ENCODE results near the gene CDH7.

The CDH7 gene

GRCh38 chr18:65907281-65907680 lies 156.5 kb downstream of the CDH7 start:
- no peak for DNase-seq (ENCODE audit: low read depth in 2 of 2)

- DNase-seq (ENCODE audit: low read depth in 2 of 2): no peak
These were observed 168.2 kb downstream of the CDH7 start for GRCh38 chr18:65919018-65919417.

GRCh38 chr18:65919663-65920062 lies 168.9 kb downstream of the CDH7 start:
- no peak for DNase-seq (ENCODE audit: low read depth in 2 of 2)

GRCh38 chr18:65922103-65922502 lies 171.3 kb downstream of the CDH7 start:
- DNase-seq (ENCODE audit: low read depth in 2 of 2): no peak

GRCh38 chr18:65924904-65925303 lies 174.1 kb downstream of the CDH7 start:
- DNase-seq (ENCODE audit: low read depth in 2 of 2): no peak

- DNase-seq (ENCODE audit: low read depth in 2 of 2): no peak
These were observed 184.1 kb downstream of the CDH7 start for GRCh38 chr18:65934874-65935273.

- DNase-seq (ENCODE audit: low read depth in 2 of 2): no peak
These were observed 185.9 kb downstream of the CDH7 start for GRCh38 chr18:65936678-65937077.

- no peak for DNase-seq (ENCODE audit: low read depth in 2 of 2)
These were observed 186.4 kb downstream of the CDH7 start for GRCh38 chr18:65937180-65937579.

- peak; percentile 2 to 5 for DNase-seq (ENCODE audit: low read depth in 2 of 2)
These were observed 188.0 kb downstream of the CDH7 start for GRCh38 chr18:65938592-65939372.

All from fibroblast of skin of left biceps (primary cell).